Stimulated activated CD4-positive, alpha-beta T cell treated with anti-CD3 and anti-CD28 coated beads, TNF-alpha, amount 100 ng/mL, for 24 hours (primary cell): Measurements from ENCODE around the gene TC2N.
"Not testable (repeated sequence)": the region's sequence is repeated elsewhere in the genome, so short reads cannot be mapped to it uniquely, and the experiment has no call there.

Source experiments
- DNase-seq, 3 experiments: peaks; one replicate each; pipeline ENCODE4 v3.0.0-alpha.2; 2020; ENCODE audit warnings: low read depth in 3 of 3

TC2N gene

DNA sequence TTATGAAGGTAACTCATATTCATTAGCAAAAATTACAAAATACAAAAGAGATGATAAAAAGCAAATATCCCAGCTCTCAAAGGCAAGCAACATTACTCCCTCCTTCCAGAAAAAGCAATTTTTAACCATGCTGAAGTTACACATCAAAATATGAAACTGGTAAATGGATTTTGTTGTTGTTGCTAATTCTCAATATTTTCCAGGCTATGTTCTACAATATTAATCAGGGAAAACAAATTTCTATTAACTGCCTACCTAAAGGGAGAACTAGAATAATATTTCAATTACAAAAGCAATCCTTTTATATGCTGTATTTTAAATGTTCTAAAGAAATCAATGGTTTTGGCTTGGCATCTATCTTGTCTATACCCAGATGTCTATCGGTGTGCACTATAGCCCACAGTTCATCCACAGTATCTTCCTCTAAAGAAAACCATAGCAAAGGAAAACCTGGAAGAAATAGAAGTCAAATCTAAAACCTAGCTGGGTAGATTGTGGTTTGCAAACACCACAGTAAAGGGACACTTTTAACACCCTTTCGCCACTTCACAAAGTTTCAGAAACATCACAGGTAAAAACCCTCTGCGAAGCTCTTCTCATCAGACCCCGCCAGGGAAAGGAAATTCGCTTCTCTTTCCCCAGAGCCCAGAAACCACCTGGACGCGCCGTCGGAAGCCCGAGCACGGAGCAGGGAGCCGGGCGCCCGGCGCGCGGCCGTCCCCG, 32.0 kb downstream of the TC2N start:
- DNase-seq, result peak in 1 of 3 experiments; percentile 21

DNA sequence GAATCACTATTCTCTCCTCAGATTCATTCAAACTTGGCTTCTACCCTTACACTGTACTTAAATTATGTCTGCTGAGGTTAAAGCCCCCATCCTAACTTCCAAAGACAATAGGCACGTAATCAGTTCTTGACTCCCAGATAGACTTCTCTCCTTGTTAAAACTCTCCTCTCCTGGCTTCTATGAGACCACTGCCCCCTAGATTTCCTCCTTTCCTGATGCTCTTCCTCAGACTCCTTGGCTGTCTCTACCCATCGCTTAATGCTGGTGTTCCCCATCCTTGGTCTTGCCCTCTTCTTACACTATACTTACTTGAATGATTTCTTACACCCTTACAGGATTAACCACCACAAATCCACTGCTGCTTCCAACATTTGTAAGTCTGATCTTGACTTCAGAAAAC, 32.8 kb downstream of the TC2N start:
- DNase-seq, result no peak

DNA sequence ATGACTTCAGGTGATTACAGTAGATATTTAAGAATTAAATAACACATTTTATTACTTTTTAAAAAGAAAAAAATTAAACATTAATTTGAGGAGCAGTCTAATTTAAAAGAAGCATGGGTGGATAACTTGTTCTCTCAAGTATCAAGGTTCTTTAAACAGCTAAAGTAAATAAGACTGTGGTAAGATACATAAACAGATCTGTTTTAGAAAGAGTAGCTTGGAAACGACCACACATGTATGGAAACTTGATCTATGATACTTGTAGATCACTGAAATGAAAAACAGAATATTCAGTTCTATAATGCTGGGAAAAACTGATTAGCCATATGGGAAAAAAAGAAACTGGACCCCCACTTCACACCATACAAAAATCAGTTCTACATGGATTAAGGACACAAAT, 36.0 kb downstream of the TC2N start:
- no peak for DNase-seq

DNA sequence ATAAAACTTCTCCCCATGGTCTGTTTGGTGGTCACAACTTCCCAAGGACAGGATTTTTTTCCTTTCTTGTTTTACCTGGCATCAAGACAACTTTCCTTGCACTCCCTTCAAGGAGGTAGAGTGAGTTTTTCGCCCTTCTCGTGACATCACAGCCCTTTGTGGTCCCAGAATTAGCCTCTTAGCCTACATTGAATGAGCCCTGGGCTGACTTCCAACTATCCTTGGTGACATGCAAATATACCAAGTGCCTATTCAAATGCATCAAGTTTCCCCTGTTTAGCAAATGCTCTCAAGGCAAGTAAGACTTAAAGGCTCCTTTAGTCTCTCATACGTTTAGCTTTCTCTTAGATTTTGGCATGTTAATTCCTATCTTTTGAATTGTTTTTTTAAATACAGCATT, 36.6 kb downstream of the TC2N start:
- no peak for DNase-seq

DNA sequence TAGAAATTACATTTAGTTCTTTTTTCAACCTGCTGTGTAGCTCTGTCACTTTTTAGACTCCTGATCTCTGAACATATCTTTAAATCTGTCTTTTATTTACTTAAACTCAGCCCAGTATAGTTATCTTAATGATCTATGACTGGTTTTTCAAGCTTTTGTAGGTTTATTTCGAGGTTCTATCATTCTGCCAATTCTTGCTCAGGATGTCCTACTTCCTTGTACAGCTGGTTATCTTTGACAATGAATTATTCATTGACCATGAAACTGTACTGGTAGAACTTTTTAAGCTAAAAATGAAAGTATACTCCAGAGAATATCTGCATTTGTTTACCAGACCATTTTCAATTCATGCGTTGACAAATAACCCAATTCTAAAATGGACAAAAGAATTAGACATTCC, 37.8 kb downstream of the TC2N start:
- no peak for DNase-seq

DNA sequence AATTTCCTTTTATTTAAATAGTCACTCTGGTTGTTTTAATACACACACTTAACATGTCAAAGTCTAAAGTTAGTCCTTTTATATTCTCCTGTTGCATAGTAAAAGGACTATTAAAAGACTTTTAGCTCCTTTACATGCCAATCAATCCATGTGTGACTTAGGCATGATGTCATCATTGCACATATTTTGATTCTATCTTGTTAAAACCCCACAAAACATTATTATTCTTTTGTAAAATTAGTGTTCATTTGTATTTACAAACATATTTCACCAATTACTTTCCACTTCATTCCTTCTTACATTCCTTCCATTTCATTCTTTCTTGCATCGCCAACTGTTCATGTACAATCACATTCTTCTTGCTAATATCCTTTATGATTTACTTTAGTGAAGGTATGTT, 39.6 kb downstream of the TC2N start:
- no peak for DNase-seq

DNA sequence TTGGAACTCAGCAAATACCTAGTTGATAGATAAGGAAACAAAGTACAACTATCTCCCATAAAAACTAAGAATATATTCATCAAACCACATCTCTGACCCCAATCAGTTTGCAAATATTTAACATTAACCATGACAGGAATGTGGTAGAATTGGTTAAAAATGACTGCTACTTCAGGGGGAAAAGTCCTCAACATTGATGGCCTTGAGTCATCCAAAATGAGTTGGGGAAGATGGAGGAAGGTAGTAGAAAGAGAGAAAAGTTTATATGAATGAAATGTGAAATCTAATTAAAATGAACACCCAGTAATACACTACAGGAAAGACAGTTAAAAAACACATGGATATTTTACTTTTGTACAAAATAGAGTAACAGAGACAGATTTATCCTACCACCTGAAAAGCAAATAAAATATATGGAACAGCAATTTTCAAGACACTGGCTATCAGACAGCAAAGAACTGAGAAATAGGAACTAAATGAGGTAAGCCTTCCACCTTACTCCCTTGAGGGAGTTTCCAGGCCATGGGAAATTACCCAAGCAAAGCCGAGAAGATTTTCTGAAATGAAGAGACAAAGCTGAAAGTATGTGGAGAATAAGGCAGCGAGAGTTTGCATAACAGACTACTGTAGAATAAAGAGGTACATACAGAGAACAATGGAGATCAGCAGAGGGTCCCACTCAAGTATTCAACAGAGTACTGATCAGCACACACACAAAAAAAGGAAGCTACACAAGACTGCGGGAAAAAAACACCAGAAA, 49.6 kb downstream of the TC2N start:
- no peak for DNase-seq

DNA sequence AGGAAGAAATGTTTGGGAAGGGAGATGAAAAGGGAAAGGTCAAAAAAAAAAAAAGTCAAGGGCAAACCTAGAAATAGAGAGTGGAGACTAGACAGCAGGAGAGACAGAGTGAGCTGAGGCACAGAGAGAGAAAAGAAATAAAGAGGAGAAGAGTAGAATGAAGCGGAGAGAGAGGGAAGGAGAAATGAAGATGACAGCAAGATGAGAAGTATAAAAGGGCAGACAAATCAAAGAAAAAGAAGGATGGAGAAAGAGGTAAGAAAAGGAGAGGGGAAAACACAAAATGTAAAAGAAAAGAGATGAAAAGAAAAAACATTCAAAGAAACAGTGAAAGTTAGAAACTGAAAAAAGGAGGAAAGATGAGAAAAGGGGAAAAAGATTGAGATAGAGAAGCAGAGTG, 53.0 kb downstream of the TC2N start:
- no peak for DNase-seq

DNA sequence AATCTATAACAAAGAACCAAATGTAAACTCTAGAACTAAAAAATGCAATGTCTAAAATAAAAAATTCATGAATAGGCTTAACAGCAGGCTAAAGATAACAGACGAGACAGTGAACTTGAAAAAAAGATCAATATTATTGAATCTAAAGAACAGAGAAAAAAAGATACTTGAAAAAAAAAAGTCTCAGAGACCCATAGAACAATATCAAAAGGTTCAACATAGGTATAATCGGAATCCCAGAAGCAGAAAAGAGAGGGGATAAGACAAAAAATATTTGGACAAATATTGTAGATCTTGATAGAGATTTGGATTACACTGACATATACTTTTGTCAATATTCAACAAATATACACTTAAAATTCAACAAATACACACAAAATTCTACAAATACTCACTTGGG, 56.6 kb downstream of the TC2N start:
- DNase-seq, result no peak

DNA sequence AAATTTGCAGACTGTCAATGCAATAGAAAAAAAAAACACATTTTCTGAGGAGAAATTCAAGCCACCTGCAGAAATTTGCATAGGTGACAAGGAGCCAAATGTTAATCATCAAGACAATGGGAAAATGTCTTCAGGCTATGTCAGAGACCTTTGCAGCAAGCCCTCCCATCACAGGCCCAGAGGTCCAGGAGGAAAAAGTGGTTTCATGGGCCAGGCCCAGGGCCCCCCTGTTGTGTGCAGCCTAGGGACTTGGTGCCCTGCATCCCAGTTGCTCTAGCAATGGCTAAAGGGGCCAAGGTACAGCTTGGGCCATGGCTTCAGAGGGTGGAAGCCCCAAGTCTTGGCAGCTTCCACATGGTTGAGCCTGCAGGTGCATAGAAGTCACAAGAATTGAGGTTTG, 60.6 kb downstream of the TC2N start:
- DNase-seq, result no peak

DNA sequence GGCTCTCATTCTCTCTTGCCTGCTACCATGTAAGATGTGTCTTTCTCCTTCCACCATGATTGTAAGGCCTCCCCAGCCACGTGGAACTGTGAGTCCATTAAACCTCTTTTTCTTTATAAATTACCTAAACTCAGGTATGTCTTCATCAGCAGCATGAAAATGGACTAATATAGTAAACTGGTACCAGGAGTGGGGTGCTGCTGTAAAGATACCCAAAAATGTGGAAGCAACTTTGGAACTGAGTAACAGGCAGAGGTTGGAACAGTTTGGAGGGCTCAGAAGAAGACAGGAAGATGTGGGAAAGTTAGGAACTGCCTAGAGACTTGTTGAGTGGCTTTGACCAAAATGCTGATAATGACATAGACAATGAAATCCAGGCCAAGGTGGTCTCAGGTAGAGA, 61.2 kb downstream of the TC2N start:
- not testable (repeated sequence) for DNase-seq

DNA sequence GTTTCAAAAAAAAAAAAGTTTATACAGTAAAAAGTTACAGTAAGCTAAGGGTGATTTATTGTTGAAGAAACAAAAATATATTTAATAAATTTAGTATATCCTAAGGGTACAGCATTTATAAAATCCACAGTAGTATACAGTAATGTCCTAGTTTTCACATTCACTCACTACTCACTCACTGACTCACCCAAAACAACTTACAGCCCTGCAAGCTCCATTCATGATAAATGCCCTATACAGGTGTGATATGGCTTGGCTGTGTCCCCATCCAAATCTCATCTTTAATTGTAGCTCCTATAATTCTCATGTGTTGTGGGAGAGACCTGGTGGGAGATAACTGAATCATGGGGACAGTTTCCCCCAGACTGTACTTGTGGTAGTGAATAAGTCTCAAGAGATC, 61.7 kb downstream of the TC2N start:
- no peak for DNase-seq

DNA sequence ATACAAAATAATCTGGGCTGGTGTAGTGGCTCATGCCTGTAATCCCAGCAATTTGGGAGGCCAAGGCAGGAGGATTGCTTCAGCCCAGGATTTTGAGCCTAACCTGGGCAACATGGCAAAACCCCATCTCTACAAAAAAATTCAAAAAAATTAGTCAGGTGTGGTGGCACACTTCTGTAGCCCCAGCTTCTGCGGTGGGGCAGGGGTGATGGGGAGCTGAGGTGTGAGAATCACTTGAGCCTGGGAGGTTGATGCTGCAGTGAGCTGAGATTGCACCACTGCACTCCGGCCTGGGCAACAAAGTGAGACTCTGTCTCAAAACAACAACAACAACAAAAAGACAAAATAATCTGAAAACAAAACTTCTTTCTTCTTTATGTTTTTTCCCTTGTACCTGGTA, 66.0 kb downstream of the TC2N start:
- no peak for DNase-seq

DNA sequence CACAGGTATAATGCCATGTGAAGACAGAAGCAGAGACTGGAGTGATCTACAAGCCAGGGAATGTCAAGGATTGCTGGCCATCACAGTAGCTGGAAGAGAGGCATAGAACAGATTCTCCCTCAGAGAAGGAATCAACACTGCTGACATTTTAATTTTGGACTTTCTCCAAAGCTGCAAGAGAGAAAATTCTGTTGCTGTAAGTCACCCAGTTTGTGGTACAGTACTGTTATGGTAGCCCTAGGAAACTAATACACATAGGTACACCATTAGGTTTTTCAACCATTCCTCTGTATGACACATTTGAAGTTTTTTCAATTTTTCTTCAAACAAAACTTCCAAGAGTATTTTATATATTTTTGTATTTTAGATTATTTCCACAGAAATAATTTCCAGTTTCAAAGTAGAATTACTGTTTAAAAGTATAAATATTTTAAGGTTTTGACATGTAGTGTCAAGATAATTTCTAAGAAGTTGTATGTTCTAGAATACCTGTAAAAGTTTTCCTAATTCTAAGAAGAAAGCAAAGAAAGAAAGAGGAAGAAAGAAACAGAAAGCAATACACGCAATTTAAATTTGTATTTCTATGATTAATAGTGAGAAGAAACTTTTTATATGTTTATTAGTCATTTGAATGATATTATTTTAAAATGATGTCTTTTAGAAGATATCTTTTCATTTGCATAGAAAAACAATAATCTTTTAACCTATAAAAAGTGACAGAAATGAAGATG, 70.6 kb downstream of the TC2N start:
- DNase-seq, result no peak

DNA sequence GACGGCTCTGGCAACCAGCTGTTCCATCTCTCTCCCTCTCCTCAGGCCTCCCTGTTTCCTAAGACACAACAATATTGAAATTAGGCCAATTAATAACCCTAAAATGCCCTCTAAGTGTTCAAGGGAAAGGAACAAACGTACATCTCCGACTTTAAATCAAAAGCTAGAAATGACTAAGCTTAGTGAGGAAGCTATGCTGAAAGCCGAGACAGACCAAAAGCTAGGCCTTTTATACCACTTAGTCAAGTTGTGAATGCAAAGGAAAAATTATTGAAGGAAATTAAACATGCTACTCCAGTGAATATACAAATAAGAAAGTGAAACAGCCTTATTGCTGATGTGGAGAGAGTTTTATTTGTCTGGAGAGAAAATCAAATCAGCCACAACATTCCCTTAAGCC, 73.6 kb downstream of the TC2N start:
- no peak for DNase-seq

DNA sequence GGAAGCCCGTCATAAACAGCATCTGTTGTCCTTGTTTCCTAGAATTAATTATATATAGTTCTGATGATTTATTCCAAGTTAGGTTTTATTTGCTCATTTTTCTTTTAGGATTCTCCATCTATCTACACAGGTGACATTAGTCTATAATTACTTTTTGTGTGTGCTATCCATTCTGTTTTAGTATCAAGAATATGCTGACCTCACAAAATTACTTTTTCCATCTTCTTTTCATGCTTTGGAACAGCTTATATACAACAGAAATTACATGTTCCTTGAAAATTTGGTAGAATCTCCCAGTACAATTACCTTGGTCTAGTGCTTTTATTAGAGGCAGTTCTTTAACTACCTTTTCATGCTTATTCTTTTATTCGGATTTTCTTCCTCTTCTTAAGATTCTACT, 81.1 kb downstream of the TC2N start:
- DNase-seq, result no peak

DNA sequence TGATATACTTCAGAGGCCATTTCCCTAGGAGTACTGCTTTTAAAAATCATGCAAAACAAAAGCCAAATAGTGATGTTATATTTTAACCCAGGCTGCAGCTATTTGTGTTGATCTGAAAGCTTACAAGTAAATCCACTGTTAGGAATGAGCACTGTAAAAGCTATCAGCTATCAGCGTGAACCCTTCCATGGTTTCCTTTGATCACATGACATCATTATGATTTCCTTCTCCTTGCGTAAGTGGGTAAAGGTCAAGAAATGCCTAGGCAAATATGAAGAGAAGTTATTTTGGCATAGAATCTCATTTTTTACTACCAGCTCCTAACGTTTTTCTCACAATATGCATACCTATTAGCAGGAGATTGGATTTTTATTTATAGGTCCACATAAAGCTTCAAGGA, 86.9 kb downstream of the TC2N start:
- DNase-seq, result no peak

DNA sequence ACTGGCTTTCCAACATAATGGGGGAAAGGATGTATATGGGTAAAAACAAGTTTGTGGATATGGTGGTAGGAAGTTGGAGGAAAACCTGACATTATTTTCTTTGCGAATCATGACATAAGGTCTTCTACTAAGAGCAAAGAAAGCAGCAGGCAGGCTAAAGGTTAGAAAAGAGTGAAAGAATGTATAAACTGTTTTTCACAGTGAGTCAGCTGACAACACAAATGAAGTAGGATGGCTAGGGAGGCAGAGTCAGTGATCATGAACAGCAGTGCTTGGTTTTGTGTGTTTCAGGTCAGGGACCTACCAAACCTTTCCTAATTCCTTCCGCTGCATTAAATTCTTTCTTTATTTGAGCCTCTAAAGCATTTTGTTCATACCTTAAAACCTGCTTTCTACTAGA, 89.1 kb downstream of the TC2N start:
- DNase-seq, result no peak

DNA sequence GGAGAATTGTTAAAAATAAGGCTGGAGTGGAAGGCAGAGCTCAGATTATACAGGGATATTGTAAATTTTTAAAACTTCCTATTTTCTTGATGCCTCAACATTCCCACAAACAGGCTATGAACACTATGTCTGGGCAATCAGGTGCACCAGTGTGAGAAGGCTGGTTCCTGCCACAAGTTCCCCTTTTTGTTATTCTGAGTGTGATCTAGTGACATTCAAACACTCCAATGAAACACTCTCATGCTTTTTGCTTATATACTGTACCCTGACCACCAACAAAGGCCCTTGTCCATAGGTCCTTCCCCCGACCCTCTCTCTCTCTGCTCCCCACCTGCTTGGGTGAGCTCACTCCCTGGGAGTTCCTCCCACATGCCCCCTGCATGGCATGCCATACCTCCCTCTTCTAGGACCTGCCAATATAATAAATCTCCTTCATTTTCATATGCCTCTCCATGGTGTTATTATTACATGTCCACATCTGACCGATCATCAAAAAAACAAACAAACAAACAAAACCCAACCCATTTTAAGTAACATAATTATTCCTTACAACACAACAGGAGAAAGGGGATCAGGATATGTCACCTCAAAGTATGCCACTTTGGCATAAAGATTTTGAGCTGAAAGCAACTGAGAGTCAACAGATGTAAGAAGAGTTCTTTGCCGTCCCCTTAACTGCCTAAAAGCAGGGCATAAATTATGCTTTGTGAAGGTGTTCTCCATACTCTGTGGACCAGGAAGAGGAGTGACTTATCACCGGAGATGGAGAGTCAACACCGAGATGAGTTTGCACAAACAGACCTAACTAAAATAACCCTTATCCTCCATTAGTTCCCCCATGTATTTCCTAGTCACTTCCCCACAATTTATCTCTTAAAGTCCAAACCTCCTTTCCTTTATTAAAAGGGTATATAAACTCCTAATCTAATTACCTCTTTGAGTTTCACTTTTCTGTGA, 92.9 kb downstream of the TC2N start:
- DNase-seq, result no peak

DNA sequence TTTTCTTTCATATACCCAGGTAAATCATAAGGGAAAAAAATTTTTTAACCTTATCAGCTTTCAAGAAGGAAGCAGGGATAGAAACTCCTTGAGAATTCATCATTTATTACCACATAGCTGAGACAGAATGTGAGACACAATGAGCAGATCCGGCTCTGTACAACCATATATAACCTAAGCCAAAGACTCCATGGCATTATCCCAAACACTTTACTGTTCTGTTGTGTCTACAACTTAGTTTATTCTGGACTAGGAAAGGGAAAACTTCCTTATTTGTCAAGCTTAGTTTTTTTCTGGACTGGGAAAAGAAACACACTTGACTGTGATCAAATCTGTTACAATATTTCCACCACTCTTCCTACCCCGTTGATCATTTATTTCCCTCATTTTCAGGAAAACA, 97.2 kb downstream of the TC2N start:
- no peak for DNase-seq

DNA sequence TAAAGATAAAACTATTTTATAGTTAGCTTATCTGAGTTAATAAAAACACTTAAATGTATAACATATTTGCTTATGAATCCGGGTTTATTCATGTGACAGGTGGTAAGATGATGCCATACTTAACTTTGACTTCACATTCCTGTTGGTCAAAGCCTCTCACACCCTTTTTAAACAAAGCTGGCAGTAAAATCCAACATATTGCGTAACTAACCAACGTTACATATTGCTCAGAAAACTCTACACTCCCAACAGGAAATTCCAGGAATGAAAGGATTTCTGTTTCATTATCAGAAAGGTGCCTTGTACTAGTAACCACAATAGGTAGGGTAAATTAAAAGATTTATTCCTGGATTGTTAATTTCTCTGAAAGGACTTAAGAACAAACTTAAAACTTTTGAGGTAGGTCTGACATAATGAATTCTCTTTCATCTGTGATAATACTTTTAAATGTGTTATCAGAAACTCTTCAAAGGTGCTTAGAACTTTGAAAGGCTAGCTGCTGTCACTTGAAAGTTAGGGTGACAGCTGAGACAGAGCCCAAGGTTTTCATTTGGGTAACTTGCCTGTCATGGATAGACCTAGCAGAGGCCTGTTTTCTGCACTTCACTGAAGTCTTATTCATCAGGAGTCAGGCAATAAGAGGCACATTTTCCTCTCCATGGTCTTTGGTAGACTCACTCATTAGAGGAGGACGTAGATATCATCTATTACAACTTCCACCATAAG, 111.6 kb downstream of the TC2N start:
- DNase-seq, result no peak
